Trophoblast cell (in vitro differentiated cells and primary cell): ENCODE results near the gene CERS6.

ENCODE experiments used
- DNase-seq, 2 donors: peaks; one replicate each; pipeline ENCODE4 v3.0.0-alpha.2; 2016
- H2AFZ ChIP-seq: 2 replicates; pipeline ENCODE4 v1.6.1; 2013; ENCODE audit warnings: low read length, moderate library complexity, mild to moderate bottlenecking; ENCODE audit not compliant: insufficient read depth, poor library complexity
- H2AK5ac ChIP-seq: 2 replicates; pipeline ENCODE4 v1.6.1; 2013; ENCODE audit warnings: mild to moderate bottlenecking, low read length
- H2BK120ac ChIP-seq: 2 replicates; pipeline ENCODE4 v1.6.1; 2013; ENCODE audit warnings: low read length, mild to moderate bottlenecking, moderate library complexity; ENCODE audit not compliant: insufficient read depth, poor library complexity
- H2BK12ac ChIP-seq: 2 replicates; pipeline ENCODE4 v1.6.1; 2013; ENCODE audit warnings: mild to moderate bottlenecking, low read length, moderate library complexity
- H2BK5ac ChIP-seq: 2 replicates; pipeline ENCODE4 v1.6.1; 2013; ENCODE audit warnings: low read length, low read depth, moderate library complexity, mild to moderate bottlenecking; ENCODE audit not compliant: poor library complexity
- H3K14ac ChIP-seq: 2 replicates; pipeline ENCODE4 v1.6.1; 2013; ENCODE audit warnings: mild to moderate bottlenecking, low read length
- H3K18ac ChIP-seq: 2 replicates; pipeline ENCODE4 v1.6.1; 2013; ENCODE audit warnings: mild to moderate bottlenecking, low read length
- H3K23ac ChIP-seq: 2 replicates; pipeline ENCODE4 v1.6.1; 2013; ENCODE audit warnings: low read length
- H3K27ac ChIP-seq: 2 replicates; pipeline ENCODE4 v1.5.1; 2013; ENCODE audit warnings: low read depth, mild to moderate bottlenecking, inconsistent platforms, low read length, moderate library complexity
- H3K27me3 ChIP-seq: 2 replicates; pipeline ENCODE4 v1.6.1; 2013; ENCODE audit warnings: inconsistent platforms, mild to moderate bottlenecking, low read length, moderate library complexity; ENCODE audit not compliant: insufficient read depth
- H3K36me3 ChIP-seq, 2 experiments: 1 replicate in 1 of 2; 2 replicates in 1 of 2; pipeline ENCODE4 v1.6.1; 2013; ENCODE audit warnings: low read length in 2 of 2, mild to moderate bottlenecking in 2 of 2, moderate library complexity in 1 of 2; ENCODE audit not compliant: insufficient read depth in 2 of 2, control insufficient read depth in 1 of 2
- H3K4ac ChIP-seq: 2 replicates; pipeline ENCODE4 v1.6.1; 2013; ENCODE audit warnings: low read depth, mild to moderate bottlenecking, low read length, moderate library complexity
- H3K4me1 ChIP-seq, 2 experiments: 1 replicate in 1 of 2; 2 replicates in 1 of 2; pipeline ENCODE4 v1.6.1; 2013; ENCODE audit warnings: low read length in 2 of 2, mild to moderate bottlenecking in 2 of 2, moderate library complexity in 1 of 2; ENCODE audit not compliant: insufficient read depth in 2 of 2, control insufficient read depth in 1 of 2
- H3K4me2 ChIP-seq: 2 replicates; pipeline ENCODE4 v1.6.1; 2013; ENCODE audit warnings: inconsistent platforms, mild to moderate bottlenecking, low read length, moderate library complexity
- H3K4me3 ChIP-seq: 2 replicates; pipeline ENCODE4 v1.5.1; 2013; ENCODE audit warnings: mild to moderate bottlenecking, low read depth, low read length, inconsistent platforms
- H3K79me1 ChIP-seq: one replicate; pipeline ENCODE4 v1.6.1; 2013; ENCODE audit warnings: low read length
- H3K79me2 ChIP-seq: 2 replicates; pipeline ENCODE4 v1.6.1; 2013; ENCODE audit warnings: low read length, mild to moderate bottlenecking; ENCODE audit not compliant: control insufficient read depth, insufficient read depth, poor library complexity
- H3K9ac ChIP-seq: 2 replicates; pipeline ENCODE4 v1.6.1; 2013; ENCODE audit warnings: mild to moderate bottlenecking, low read length
- H3K9me3 ChIP-seq: 2 replicates; pipeline ENCODE4 v1.6.1; 2013; ENCODE audit warnings: low read depth, mild to moderate bottlenecking, control low read depth, inconsistent platforms, low read length; ENCODE audit not compliant: insufficient read depth
- H4K12ac ChIP-seq: 2 replicates; pipeline ENCODE4 v1.6.1; 2013; ENCODE audit warnings: low read depth, mild to moderate bottlenecking, low read length, moderate library complexity
- H4K8ac ChIP-seq: 2 replicates; pipeline ENCODE4 v1.6.1; 2013; ENCODE audit warnings: low read depth, mild to moderate bottlenecking, low read length, moderate library complexity
- H4K91ac ChIP-seq: one replicate; pipeline ENCODE4 v1.6.1; 2013; ENCODE audit warnings: low read depth, mild to moderate bottlenecking, low read length, moderate library complexity
- WGBS: extraction: QIAGEN DNeasy Blood & Tissue Kit; methylation state at CpG from one replicate; pipeline ENCODE4 v1.1.7; 2013; ENCODE audit warnings: missing lambda C conversion rate; ENCODE audit not compliant: insufficient read length, insufficient coverage; ENCODE audit errors: extremely low coverage; 5-methylcytosine and 5-hydroxymethylcytosine counted together

Gene CERS6

DNA sequence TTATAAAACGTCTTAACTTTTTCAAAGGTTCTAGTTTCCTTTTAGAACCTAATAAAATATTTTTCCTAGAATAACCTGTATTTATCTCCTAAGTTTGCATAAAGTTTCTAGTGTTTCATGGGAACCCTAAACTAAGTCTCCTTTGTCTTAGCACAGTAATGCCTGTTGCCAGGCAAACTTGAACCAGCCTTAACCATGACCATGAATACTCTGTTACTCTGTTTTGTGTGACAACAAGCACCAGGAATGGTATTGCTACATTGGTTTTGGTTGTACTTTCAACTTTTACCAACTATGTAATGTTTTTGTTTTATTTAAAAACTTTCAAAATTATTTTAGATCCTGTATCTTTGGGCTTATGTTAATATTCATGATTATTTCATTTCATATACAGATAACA lies 137.6 kb downstream of the CERS6 start:
- H2AFZ ChIP-seq, result no peak overlapping the region

DNA sequence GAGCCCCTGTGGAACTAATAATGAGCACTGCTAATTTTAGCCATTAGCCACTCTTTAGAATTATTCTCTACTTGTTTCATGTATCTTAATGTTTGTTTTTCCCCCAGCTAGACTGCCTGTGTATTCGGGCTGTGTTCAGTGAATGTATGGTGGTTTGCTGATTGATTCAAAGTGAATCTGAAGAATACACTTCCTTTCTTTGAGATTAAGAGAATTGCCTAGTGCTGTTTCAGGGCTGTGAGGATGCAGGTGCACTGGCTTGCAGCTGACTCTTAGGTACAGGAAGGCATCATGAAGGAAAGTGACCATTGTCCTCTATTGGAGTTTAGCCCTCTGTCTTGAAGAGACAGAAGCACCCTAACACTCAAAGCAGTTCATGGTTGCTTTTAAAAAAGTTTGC lies 138.7 kb downstream of the CERS6 start:
- Histone ChIP-seq H4K12ac (no peak overlapping the region), H4K8ac (no peak overlapping the region), H3K9ac (no peak overlapping the region), H2AFZ (no peak overlapping the region), H3K14ac (no peak overlapping the region), H3K4me2 (no peak overlapping the region), H3K79me1 (no peaks in the 10 kb centered on the region), H3K23ac (no peak overlapping the region), H2BK12ac (no peak overlapping the region), H3K36me3 (no peaks in the 10 kb centered on the region), H4K91ac (no peak overlapping the region), H3K27me3 (no peaks in the 10 kb centered on the region), H2BK120ac (no peak overlapping the region), H3K79me2 (no peaks in the 10 kb centered on the region), H3K18ac (no peak overlapping the region), H3K27ac (no peak overlapping the region), H3K4me3 (no peak overlapping the region), H3K4ac (no peak overlapping the region), H2AK5ac (no peak overlapping the region), H2BK5ac (no peak overlapping the region), H3K9me3 (no peaks in the 10 kb centered on the region), H3K4me1 (peaks cover 0 to 2% of the 10 kb centered on the region in 2 experiments)
- DNase-seq, result no peak
- no CpG with 5 or more reads among the region's 1 CpG for WGBS

More for the DNA sequence above, 137.6 kb downstream of the CERS6 start:
- Histone ChIP-seq H3K4me3 (no peak overlapping the region), H3K27ac (no peak overlapping the region), H3K23ac (no peak overlapping the region), H2AK5ac (no peak overlapping the region), H3K79me1 (no peaks in the 10 kb centered on the region), H2BK12ac (no peak overlapping the region), H3K9me3 (no peaks in the 10 kb centered on the region), H4K8ac (no peak overlapping the region), H3K36me3 (no peaks in the 10 kb centered on the region), H3K79me2 (no peaks in the 10 kb centered on the region), H3K14ac (no peak overlapping the region), H2BK120ac (no peak overlapping the region), H3K18ac (no peak overlapping the region), H3K27me3 (no peaks in the 10 kb centered on the region), H3K4me2 (no peak overlapping the region), H3K4me1 (peaks cover 0 to 2% of the 10 kb centered on the region in 2 experiments), H2BK5ac (no peak overlapping the region), H3K4ac (no peak overlapping the region), H3K9ac (no peak overlapping the region), H4K91ac (no peak overlapping the region), H4K12ac (no peak overlapping the region)
- no CpG with 5 or more reads among the region's 1 CpG for WGBS
- no peak for DNase-seq

DNA sequence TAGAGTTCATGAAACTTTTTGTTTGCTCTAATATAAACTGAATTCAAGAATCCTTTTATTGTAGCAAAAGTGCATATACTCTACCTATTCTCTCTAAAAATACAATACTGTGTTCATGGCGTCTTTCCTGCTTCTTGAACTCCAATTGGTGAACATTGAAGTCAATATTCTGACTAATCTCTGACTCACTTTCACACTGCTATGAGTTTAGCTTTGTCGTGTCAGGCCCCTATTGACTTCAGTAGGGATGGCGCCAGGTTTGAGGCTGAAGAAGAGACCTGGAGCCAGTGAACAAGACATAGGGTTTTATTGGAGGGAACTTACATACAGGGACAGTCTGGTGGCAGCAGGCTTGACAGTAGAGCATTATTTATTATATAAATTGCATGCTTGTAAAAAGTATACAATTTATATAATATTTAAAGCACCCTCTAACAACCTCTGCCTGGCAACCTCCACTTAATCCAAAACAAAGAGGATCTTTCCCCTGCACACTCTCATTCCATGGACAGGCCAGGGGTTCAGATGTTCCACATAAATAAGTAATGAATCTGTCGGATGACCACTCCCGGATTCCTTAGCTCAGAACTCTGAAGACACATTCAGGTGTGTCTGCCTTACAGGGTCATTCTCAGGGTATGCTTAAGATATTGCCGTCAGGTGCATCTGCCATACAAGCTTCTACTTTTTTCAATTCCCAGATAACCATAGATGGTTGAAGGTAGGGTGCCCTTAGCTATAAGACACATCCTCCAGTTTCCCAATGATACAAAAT lies 141.0 kb downstream of the CERS6 start:
- WGBS, result no CpG with 5 or more reads among the region's 6 CpGs
- Histone ChIP-seq H3K9ac (no peak overlapping the region), H3K79me2 (no peaks in the 10 kb centered on the region), H3K79me1 (no peaks in the 10 kb centered on the region), H4K8ac (no peak overlapping the region), H3K4me1 (no peaks in the 10 kb centered on the region), H3K27me3 (no peaks in the 10 kb centered on the region), H3K9me3 (no peaks in the 10 kb centered on the region), H2BK12ac (no peak overlapping the region), H4K12ac (no peak overlapping the region), H3K14ac (no peak overlapping the region), H2AFZ (no peak overlapping the region), H2BK5ac (no peak overlapping the region), H2AK5ac (no peak overlapping the region), H3K4me2 (no peak overlapping the region), H3K4me3 (no peak overlapping the region), H2BK120ac (no peak overlapping the region), H3K27ac (no peak overlapping the region), H3K36me3 (no peaks in the 10 kb centered on the region), H4K91ac (no peak overlapping the region), H3K18ac (no peak overlapping the region), H3K23ac (no peak overlapping the region), H3K4ac (no peak overlapping the region)
- DNase-seq, result no peak

DNA sequence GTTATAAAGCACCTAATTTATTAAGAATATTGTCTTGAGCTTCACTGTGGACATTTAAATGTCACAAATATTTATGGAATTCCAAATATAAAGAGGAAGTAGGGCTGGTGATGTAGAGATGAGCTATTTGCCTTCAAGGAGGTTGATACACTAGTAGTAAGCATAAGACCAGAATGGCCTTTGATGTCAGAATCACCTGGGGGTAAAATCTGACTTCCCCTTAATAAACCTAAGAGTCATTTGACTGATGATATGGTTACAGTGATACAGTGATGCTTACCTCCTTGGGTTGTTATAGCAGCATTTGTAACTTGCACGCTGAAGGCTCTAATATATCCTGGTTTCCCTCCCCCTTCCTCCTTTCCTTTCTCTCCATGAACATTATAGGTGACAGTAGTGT lies 143.7 kb downstream of the CERS6 start:
- H3K9me3 ChIP-seq, result no peaks in the 10 kb centered on the region

More for the DNA sequence above, 143.7 kb downstream of the CERS6 start:
- no peak overlapping the region for H4K8ac ChIP-seq
- no CpG with 5 or more reads among the region's 1 CpG for WGBS
- H3K36me3 ChIP-seq, result no peaks in the 10 kb centered on the region
- no peak overlapping the region for H3K14ac ChIP-seq
- H2BK5ac ChIP-seq, result no peak overlapping the region
- H3K18ac ChIP-seq, result no peak overlapping the region
- no peak overlapping the region for H3K23ac ChIP-seq
- H3K9ac ChIP-seq, result no peak overlapping the region
- no peak overlapping the region for H2BK12ac ChIP-seq
- H3K4me2 ChIP-seq, result no peak overlapping the region
- no peaks in the 10 kb centered on the region for H3K79me1 ChIP-seq
- no peak overlapping the region for H2BK120ac ChIP-seq
- H2AFZ ChIP-seq, result no peak overlapping the region
- no peak overlapping the region for H3K4ac ChIP-seq
- no peak for DNase-seq
- no peaks in the 10 kb centered on the region for H3K4me1 ChIP-seq
- H4K12ac ChIP-seq, result no peak overlapping the region
- H3K27me3 ChIP-seq, result no peaks in the 10 kb centered on the region
- H3K4me3 ChIP-seq, result no peak overlapping the region
- no peak overlapping the region for H3K27ac ChIP-seq
- no peak overlapping the region for H4K91ac ChIP-seq
- no peak overlapping the region for H2AK5ac ChIP-seq
- H3K79me2 ChIP-seq, result no peaks in the 10 kb centered on the region
